ENCODE data around the gene STRA8.

- no peak for TF ChIP-seq CTCF (IDR thresholded peaks at IDR 0.05)
- TF ChIP-seq POLR2AphosphoS5 (IDR thresholded peaks at IDR 0.05; ENCODE audit: low read depth, low read length) = no peak
- no peak for TF ChIP-seq REST (IDR thresholded peaks at IDR 0.05; ENCODE audit: insufficient read depth in 1 of 2, low read depth in 2 of 2, low read length in 1 of 2)
Measured at GRCh38 chr7:135193615-135194081, 40.0 kb upstream of the STRA8 start.
